NCI-H460 (cell line): ENCODE results near the gene ALPL. TPM values are rescaled to one million over a fixed set of nuclear protein-coding genes. Genes with fewer than 3 reads are reported as not detected.
"Not testable (repeated sequence)": the region's sequence is repeated elsewhere in the genome, so short reads cannot be mapped to it uniquely, and the experiment has no call there.

Experiments used
- DNase-seq: peaks from one replicate; pipeline ENCODE4 v3.0.0-alpha.2; 2016; ENCODE audit warnings: low read depth; ENCODE audit errors: extremely low read depth
- total RNA-seq: library from RNA; depleted of rRNA; stranded (reverse); fragments of >200 nt; shearing (Covaris generic); gene quantifications from 2 replicates; pipeline ENCODE4 v1.2.3, GENCODE V29; 2014

ALPL gene
- total RNA-seq, 1 experiment from 2014 or later: 0.12 TPM

- DNase-seq: no peak
Observed at GRCh38 chr1:21507511-21508270, 1.5 kb upstream of the ALPL start.

DNA sequence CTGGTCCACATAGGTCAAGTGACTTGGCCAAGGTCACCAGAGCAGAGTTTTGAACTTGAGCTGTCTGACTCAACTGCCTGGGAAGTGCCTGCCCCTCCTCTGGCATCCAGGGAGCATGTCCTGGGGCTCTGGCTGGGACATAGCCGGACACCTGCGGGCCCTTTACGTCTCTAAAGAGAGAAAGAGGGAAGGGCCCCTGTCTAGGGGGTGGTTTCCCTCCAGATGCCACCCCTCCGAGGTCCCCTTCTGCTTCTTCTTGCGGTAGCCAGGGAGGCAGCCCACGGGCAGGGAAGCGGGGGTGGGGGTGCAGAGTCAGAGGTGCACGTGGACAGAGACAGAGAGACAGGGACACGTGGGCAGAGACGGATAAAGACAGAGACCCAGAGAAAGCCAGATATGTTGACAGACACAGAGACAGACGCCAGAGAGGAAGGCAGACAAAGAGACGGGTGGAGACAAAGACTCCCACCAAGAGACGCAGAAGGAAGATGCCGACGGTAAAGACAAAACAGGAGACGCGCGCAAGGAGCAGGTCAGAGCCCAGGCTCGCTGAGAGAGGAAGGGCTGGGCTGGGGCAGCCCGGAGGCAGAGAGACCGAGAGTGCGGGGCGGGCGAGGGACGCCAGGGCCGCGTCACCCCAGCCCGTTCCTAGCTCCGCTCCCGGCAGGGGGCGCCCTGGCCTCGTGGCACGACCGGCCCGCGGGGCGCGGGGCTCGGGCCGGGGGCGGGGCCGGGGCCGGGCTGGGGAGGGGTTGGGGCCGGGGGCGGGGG, 458 bp upstream of the ALPL start:
- peak; percentile 17 for DNase-seq

GRCh38 chr1:21510113-21510493, 880 bp downstream of the ALPL start:
- no peak for DNase-seq

- DNase-seq: no peak
Observed at GRCh38 chr1:21510885-21511578, 1.8 kb downstream of the ALPL start.

DNA sequence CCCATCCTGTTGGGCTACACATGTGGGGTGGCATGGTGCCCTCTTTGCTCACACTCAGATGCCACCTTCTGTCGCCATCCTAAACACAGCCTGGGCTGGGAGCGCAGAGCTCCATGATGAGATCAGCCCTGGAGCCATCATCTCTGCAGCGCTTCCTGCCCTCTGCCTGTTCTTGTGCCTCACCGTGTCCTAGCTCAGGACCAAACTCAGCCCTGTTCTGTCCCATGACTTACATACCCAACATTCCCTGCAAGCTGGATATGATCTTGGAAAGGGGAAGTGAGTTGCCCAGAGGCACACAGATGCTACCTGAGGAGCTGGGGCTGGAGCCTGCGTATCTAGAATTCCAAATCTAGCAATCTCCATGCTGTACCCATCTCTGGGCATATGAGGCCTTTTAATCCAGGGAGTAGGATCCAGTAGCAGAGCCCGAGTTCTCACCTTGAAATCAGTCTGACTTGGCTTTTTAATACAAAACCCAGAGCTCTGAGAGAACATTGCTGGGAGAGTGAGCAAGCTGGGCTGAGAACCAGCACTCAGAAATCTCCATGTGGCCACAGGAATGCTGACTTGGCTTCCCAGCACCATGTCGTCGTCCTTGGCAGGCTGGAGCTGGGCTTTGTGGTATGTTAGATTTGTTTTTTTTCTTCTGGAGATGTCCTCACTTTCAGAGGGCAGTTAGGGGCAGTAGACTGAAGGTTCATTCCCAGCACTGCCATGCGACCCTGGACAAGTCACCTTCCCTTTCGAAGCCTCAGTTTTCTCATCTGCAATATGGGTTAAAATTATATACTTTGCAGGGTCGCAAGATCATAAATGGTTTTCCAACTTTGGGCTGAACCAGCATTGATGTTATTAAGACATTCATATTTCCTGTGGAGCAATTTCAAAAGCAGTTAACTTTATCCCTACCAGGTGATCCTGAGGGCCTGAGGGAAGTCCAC, 2.6 kb downstream of the ALPL start:
- no peak for DNase-seq

- no peak for DNase-seq
Observed at GRCh38 chr1:21514245-21514644, 5.0 kb downstream of the ALPL start.

DNA sequence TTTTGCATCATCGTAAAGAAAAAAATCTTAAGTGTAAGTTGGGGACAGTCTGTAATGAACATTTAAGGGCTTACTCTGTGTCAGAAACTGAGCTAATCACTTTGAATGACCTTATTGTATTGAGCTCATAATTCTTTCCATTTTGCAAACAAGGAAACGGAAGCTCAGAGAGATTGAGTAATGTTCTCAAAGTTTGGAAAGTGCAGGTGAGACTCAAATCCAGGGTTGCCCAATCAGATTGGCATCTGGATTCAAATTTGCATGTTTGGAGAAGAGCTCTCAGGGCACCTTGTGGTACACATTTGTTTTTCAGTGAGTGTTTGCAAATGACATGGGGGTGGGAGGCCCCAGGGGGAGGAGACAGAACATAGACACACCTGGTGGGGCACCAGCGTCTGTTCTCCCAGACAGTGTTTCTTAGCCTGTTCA, 8.0 kb downstream of the ALPL start:
- DNase-seq: no peak

DNA sequence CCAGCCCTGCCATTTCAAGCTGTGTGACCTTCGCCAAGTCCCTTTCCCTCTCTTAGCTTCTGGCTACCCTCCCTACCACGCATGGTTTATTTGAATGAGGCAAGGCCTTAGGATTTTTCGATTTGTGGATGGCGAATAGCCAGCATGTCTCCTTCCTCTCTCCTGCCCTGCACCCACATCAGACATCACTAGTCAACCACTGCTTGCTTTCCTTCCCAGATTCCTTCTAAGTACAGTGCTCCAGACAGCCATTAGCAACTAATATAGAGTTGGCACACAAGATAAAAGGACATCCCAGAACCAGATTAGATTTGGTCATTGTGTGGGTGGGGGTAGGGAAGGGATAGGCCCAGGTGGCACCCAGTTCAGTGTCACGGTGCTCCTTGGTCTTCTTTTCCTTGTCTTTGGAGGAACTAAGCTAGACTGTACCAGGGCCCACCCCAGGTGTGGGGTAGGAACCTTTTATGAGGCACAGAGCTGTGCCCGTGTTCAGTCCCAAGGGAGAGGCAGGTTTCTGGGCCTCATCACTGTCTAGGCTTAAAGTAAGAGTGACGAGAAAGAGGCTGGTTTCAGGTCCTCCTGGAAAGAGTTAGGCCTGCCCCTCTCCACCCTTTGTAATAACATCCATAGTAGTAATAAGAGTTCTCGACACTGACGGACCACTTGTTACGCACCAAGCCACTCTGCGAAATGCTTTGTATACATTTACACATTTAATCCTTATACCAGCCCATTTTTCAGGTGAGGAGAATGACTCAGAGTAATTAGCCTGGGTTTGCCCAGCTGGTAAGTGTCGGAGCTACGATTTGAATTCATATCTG, 8.6 kb downstream of the ALPL start:
- DNase-seq: no peak

DNA sequence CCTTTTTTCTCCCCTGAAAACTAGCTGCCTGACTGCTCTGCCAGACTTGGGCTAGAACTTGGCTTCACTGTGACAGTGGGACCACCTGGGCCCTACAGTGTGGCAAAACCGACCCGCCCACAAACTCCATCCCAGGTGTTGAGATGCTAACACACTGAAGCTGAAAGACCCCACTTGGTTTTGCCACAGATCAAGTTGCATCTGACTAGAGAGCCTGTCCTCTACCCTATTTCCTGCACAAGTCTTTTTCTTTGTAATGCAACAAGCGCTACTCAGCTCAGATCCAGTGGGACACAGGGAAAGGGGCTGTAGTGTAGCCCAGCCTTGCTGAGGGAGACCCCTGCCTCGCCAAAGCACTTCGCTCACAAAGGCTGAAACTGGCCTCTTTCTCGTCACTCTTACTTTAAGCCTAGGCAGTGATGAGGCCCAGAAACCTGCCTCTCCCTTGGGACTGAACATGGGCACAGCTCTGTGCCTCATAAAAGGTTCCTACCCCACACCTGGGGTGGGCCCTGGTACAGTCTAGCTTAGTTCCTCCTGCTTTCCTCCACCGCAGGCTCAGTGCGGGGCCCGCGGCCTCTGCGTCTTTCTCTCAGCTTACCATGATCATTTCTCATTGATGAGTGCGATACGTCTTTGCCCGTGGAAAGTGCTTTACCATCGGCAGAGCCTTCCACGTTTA, 9.7 kb downstream of the ALPL start:
- no peak for DNase-seq

DNA sequence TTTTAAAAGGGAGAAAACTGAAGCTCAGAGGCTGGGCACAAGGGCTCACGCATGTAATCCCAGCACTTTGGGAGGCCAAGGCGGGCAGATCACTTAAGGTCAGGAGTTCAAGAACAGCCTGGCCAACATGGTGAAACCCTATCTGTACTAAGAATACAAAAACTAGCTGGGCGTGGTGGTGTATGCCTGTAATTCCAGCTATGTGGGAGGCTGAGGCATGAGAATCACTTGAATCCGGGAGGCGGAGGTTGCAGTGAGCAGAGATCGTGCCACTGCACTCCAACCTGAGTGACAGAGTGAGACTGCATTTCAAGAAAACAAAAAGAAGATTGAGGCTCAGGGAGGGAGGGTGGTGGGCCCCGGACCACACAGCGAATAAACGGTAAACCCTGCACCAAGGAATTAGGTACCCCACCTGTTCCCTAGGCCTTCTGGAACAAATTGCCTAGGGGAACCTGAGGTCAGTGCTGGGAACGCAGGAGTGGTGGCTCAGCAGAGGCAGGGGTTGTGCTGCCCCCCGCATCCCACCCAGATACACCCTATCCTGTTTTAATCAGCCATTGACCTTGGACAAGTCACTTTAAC, 10.4 kb downstream of the ALPL start:
- DNase-seq: not testable (repeated sequence)

GRCh38 chr1:21520899-21521716, 11.9 kb downstream of the ALPL start:
- no peak for DNase-seq

DNA sequence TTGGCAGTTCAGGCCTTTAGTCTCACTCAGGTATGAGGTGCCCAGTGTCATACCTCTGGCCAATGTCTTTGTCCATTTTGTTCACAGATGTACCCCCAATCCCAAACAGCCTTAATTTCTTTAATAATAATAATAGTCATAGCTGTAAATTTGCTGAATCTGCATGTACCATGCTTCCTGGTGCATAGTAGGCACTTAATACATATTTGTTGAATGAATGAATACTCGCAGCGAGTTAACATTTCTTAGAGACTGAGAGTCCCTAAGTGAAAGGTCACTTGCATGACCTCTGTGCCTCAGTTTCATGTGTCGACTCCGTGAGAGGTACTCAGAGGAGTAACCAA, 12.5 kb downstream of the ALPL start:
- DNase-seq: no peak

- DNase-seq: no peak
Observed at GRCh38 chr1:21522525-21523038, 13.4 kb downstream of the ALPL start.

DNA sequence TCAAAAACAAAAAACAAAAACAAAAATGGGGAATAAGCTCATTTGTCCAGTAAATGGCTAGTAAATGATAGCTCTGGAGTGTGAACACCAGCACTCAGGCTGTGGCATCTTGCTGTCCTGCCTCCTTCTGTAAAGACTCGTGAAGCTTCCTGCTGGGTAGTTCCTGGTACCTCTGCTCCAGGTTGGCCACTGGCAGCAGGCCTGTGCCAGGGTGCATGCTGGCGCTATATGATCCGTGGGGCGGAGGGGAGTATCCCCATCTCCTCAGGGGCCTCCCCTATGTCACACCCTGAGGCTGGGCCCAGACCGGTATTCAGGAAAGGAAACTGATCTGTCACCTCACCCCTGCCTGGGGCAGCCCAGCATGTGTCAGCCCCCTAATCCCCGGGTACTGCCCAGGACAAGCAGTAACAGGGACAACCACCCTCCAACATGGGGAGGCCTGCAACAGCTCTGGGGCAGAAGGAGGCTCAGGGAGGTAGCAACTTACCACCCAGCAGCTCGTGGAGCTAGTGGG, 14.1 kb downstream of the ALPL start:
- DNase-seq: no peak

DNA sequence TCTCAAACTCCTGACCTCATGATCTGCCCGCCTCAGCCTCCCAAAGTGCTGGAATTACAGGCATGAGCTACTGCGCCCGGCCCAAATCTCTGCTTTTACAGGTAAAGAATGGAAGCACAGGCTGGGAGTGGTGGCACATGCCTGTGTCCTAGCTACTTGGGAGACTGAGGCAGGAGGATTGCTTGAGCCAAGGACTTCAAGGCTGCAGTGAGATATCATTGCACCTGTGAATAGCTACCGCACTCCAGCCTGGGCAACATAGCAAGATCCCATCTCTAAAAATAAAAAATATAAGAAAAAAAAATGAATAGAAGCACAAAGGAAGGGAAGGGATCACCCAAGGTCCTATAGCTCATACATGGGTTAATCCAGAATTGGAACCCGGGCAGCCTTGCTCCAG, 15.0 kb downstream of the ALPL start:
- DNase-seq: no peak

DNA sequence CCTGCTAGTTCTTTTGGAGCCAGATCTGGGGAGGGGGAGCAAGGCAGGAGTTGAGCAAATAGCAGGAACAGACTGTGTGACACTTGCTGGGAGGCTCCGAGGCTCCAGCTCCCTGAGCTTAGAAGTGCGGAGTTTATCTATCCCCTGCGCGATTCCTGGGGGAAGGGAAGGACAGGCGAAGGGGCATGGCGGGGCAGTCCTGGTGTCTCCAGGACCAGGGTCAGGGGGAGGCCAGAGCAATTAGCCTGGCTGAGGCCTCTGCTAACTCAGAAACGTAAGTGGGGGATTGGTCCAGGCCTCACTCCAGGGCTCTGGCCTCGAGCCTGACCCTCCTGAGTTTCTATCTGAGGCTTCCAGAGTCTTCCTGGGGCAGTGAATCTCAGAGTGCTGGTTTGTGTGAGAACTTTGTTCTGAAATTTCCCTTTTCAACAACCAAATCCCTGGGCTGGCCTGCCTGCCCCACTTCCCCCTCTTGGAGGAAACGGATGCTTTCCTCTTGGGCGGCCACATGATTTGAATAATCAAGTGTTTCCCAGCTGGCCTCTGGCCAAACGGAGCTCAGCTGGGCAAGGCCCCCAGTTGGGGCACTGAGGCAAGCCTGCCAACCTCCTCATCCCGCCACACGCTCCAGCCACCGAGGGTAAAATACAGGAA, 15.6 kb downstream of the ALPL start:
- no peak for DNase-seq

GRCh38 chr1:21525340-21525717, 16.1 kb downstream of the ALPL start:
- no peak for DNase-seq
